Activated naive CD8-positive, alpha-beta T cell treated with anti-CD3 and anti-CD28 coated beads, Interleukin-2, amount 50 U/mL, for 24 hours (primary cell): Measurements from ENCODE around the gene DDX27.
"Not testable (repeated sequence)": the region's sequence is repeated elsewhere in the genome, so short reads cannot be mapped to it uniquely, and the experiment has no call there.

Source experiments
- ATAC-seq: fragments of 150-1000 bp; cut with Tn5 transposase; one replicate; pipeline ENCODE4 v1.10.0; 2021
- DNase-seq: peaks from one replicate; pipeline ENCODE4 v3.0.0; 2021
- H3K27ac Mint-ChIP-seq: one replicate; pipeline ENCODE4 v1.8.0; 2021; ENCODE audit warnings: mild to moderate bottlenecking, mixed read lengths
- H3K27me3 Mint-ChIP-seq: one replicate; pipeline ENCODE4 v1.8.0; 2021; ENCODE audit warnings: mixed read lengths
- H3K36me3 Mint-ChIP-seq: one replicate; pipeline ENCODE4 v1.8.0; 2021; ENCODE audit warnings: low read depth, mixed read lengths
- H3K4me1 Mint-ChIP-seq: one replicate; pipeline ENCODE4 v1.8.0; 2021; ENCODE audit warnings: mixed read lengths
- H3K4me3 Mint-ChIP-seq: one replicate; pipeline ENCODE4 v1.8.0; 2021; ENCODE audit warnings: mild to moderate bottlenecking, moderate library complexity, mixed read lengths
- H3K9me3 Mint-ChIP-seq: one replicate; pipeline ENCODE4 v1.8.0; 2021; ENCODE audit warnings: mixed read lengths

DDX27 gene, protein sequence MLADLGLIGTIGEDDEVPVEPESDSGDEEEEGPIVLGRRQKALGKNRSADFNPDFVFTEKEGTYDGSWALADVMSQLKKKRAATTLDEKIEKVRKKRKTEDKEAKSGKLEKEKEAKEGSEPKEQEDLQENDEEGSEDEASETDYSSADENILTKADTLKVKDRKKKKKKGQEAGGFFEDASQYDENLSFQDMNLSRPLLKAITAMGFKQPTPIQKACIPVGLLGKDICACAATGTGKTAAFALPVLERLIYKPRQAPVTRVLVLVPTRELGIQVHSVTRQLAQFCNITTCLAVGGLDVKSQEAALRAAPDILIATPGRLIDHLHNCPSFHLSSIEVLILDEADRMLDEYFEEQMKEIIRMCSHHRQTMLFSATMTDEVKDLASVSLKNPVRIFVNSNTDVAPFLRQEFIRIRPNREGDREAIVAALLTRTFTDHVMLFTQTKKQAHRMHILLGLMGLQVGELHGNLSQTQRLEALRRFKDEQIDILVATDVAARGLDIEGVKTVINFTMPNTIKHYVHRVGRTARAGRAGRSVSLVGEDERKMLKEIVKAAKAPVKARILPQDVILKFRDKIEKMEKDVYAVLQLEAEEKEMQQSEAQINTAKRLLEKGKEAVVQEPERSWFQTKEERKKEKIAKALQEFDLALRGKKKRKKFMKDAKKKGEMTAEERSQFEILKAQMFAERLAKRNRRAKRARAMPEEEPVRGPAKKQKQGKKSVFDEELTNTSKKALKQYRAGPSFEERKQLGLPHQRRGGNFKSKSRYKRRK

DNA sequence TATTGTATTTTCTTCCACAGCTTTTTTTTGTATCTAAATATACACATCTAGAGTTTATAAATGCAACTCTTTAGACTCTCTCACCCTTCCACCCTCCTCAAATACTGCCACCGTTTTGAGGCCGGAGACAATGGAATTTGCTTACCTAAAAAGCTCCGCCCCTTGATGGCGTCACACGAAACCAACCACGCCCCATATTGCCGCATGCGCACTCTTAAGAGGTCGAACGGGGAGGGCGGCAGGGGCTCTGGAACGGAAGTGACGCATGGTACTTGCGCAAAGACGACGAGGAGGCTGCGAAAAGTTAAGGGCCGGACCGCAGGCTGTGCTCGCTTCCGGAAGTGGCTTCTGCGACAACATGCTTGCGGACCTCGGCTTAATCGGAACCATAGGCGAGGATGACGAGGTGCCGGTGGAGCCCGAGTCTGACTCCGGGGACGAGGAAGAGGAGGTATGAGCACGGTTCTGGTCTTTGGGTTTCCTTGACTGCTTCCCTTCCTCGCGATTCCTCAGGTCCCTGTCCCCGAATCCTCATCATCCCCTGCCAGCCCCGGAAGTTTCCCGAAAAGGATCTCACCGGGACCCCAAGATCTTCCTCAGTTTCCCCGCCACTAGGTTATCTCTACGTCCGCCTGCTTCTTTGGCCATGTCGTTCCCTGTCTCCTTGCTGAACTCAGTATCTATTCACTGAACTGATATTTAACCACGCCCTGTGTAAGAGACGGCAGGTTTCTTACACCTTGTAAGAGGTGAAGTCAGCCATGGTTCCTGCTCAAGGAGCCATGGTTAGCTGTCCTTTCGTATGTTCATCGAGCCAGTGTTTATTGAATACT, at the start of gene DDX27:
Gene DDX27, plus strand, starts transcription at position 326 of the 833 bp plus-strand sequence. Its CDS starts 33 bp downstream, at position 359.
- no peaks in the 10 kb centered on the region for H3K9me3 Mint-ChIP-seq
- peaks cover 35% of the 10 kb centered on the region for H3K4me1 Mint-ChIP-seq
- H3K27ac Mint-ChIP-seq: peak within 1 kb of the TSS; percentile 96
- peaks cover 3% of the 10 kb centered on the region for H3K27me3 Mint-ChIP-seq
- peak; percentile 87 for ATAC-seq
- peak; percentile 96 for DNase-seq
- peak within 1 kb of the TSS; percentile 100 for H3K4me3 Mint-ChIP-seq
- H3K36me3 Mint-ChIP-seq: peaks cover 30% of the 10 kb centered on the region

DNA sequence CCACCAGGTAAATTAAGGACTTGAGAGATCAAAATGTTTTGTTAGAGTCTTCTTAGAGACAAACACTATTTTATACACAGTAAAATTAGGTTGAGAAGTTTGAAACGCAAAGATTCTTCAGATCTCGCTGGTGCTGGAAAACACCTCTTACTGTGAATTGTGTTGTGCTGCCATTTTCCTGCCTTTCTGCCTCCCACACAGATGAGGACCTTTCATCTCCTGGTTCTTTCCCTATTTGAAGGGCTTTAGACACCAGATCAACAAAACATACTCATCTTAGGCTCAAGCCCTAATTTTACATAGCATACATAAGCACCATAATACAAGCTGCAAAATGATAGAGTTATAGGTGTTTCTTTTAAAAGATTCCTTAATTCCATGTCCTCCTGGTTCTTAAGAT, 49.7 kb upstream of the DDX27 start:
- no peaks in the 10 kb centered on the region for H3K9me3 Mint-ChIP-seq
- peaks cover 63% of the 10 kb centered on the region for H3K4me1 Mint-ChIP-seq
- H3K27ac Mint-ChIP-seq: no peak overlapping the region
- DNase-seq: no peak
- H3K4me3 Mint-ChIP-seq: no peak overlapping the region
- no peak for ATAC-seq
- peaks cover 35% of the 10 kb centered on the region for H3K36me3 Mint-ChIP-seq
- H3K27me3 Mint-ChIP-seq: no peaks in the 10 kb centered on the region

DNA sequence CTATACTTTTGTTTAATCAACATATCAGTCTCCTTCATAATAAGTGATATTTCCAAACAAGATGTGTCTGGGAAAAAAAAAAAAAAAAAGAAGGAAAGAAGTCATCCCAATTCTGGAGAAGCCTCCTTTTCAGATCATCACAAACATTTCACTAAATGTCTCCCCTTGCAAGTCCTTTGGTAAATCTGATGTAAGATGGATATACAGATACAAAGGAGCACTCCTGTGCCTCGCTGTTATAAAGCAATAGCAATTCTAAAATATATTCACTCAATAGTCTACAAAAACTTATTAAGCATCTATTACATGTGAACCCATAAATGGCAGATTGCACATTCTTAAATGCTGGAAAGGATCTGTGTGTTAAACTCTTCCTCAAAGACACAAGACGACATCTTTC, 48.5 kb upstream of the DDX27 start:
- H3K4me1 Mint-ChIP-seq: peaks cover 57% of the 10 kb centered on the region
- ATAC-seq: no peak

DNA sequence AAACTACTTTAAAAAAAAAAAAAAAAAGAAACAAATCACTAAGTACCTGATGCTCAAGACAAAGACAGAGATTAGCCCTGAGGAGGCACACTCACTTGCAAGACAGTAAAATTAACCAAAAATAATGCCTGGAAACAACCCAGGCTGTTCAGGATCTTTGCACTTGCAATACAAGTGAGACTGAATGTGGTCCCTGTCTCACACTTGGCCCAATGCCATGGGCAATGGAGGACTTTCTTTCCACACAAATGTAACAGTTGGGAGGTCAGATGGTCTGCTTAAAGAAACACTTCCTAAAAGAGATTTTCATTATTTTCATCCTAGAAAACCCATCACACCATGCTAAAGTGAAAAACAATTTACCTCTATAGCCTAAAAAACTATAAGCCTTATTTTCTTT, 47.3 kb upstream of the DDX27 start:
- ATAC-seq: no peak
- DNase-seq: no peak

More for the DNA sequence above, 48.5 kb upstream of the DDX27 start:
- no peak for DNase-seq
- Mint-ChIP-seq H3K9me3 (no peaks in the 10 kb centered on the region), H3K36me3 (peaks cover 32% of the 10 kb centered on the region), H3K4me3 (no peak overlapping the region), H3K27me3 (no peaks in the 10 kb centered on the region), H3K27ac (no peak overlapping the region)

DNA sequence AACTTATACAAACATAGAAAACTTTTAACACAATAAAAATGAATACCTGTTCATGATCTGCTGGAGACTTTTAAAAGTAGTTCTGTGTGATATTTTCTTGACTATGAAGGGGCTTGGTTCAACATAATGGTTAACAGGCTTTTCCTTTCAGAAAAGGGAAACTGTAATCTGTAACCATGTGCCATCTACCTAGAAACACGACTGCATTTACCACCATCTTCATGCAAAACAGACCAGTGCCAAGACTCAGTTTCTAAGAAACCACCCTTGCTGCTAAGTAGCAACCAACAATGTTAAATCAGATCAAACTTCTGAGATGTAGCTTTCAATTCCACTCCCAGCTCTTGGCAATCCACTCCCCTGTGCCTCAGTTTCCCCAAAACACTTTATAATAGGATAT, 46.8 kb upstream of the DDX27 start:
- no peak overlapping the region for H3K27ac Mint-ChIP-seq

More for the DNA sequence above, 47.3 kb upstream of the DDX27 start:
- peaks cover 47% of the 10 kb centered on the region for H3K4me1 Mint-ChIP-seq
- H3K27ac Mint-ChIP-seq: no peak overlapping the region
- H3K36me3 Mint-ChIP-seq: peaks cover 28% of the 10 kb centered on the region
- H3K4me3 Mint-ChIP-seq: no peak overlapping the region
- H3K9me3 Mint-ChIP-seq: no peaks in the 10 kb centered on the region
- no peaks in the 10 kb centered on the region for H3K27me3 Mint-ChIP-seq

DNA sequence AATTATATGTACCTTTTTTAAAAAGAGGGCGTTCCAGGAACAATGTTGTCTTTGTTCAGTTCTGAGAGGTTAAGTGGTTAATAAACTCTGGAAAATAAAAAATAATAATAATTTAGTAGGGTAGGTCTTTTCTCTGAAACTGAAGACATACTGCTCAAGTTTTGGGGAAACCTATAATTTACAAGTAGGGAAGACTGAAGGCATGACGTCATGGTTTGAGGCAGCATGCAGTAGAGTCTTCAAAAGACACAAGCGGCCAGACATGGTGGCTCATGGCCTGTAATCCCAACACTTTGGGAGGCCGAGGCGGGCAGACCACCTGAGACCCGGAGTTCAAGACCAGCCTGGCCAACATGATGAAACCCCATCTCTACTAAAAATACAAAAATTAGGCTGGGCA, 45.0 kb upstream of the DDX27 start:
- no peaks in the 10 kb centered on the region for H3K27me3 Mint-ChIP-seq
- H3K27ac Mint-ChIP-seq: no peak overlapping the region
- peaks cover 36% of the 10 kb centered on the region for H3K36me3 Mint-ChIP-seq
- no peak overlapping the region for H3K4me3 Mint-ChIP-seq
- DNase-seq (no peak), ATAC-seq (no peak)
- no peaks in the 10 kb centered on the region for H3K9me3 Mint-ChIP-seq
- peaks cover 30% of the 10 kb centered on the region for H3K4me1 Mint-ChIP-seq

More for the DNA sequence above, 46.8 kb upstream of the DDX27 start:
- Mint-ChIP-seq H3K9me3 (no peaks in the 10 kb centered on the region), H3K4me3 (no peak overlapping the region), H3K36me3 (peaks cover 28% of the 10 kb centered on the region), H3K27me3 (no peaks in the 10 kb centered on the region), H3K4me1 (peaks cover 42% of the 10 kb centered on the region)
- DNase-seq: no peak
- no peak for ATAC-seq

DNA sequence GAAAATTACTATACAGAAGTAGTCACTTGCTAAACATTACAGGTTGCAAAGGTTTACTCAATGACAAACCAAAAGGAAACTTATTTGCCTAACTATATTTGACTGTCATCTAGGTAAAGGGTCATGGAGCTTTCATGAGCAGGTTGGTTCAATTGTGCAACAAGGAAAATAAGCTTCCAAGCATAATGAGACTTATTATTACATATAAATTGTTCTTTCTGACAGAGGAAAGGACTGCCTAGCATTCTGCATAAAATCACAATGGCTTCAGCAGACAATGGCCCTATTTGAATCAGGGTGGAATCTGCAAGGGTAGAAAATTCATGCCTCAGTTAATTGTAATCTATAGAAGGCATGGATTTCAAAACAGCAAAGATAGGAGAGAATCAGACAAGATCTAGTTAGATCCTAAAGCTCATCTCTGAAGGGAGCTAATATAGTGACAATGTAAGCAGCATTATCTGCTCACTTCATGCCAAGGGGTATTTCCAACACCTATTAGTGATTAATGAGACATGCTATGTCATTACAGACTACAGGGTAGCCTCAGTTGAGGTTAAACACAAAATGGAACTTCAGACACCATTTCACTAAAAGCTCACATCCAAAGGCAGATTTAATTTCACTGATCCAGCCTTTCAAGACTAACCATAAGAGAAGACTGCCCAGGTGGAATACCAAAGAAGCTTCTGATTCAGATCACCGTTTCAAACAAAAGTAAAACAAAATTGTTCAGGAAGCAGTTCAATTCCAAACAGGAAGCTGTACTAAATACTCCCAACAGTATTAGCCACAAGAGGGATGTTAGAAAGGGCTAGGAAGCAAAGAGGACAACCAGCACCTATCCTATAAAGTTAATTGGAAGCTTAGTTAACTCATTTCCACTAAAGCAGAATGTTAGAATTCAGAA, 39.6 kb upstream of the DDX27 start:
- H3K4me3 Mint-ChIP-seq: no peak overlapping the region

DNA sequence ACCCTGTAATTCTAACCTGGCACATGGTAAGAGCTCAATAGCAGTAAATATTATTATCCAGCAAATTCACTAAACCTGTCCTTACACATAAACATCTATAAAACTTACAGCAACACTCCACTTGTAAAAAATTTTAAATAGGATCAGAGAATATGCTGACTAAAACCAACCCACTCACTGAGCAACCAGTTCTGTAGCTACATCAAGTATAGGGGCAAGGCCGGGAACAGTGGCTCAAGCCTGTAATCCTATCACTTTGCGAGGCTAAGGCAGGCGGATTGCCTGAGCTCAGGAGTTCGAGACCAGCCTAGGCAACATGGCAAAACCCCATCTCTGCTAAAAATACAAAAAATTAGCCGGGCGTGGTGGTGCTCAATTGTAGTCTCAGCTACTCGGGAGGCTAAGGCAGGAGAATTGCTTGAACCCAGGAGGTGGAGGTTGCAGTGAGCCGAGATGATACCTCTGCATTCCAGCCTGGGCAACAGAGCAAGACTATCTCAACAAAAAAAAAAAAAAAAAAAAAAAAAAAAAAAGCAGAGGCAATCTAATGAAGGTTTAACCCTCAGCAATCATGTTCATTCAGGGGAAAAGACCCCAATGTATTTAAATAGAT, 37.8 kb upstream of the DDX27 start:
- peaks cover 76% of the 10 kb centered on the region for H3K4me1 Mint-ChIP-seq
- H3K36me3 Mint-ChIP-seq: peaks cover 22% of the 10 kb centered on the region
- DNase-seq (no peak), ATAC-seq (no peak)
- no peaks in the 10 kb centered on the region for H3K9me3 Mint-ChIP-seq
- no peaks in the 10 kb centered on the region for H3K27me3 Mint-ChIP-seq
- H3K27ac Mint-ChIP-seq: no peak overlapping the region
- H3K4me3 Mint-ChIP-seq: no peak overlapping the region

More for the DNA sequence above, 39.6 kb upstream of the DDX27 start:
- peaks cover 14% of the 10 kb centered on the region for H3K36me3 Mint-ChIP-seq
- peak overlapping the region; percentile 7 for H3K27ac Mint-ChIP-seq
- DNase-seq: no peak
- ATAC-seq: no peak
- no peaks in the 10 kb centered on the region for H3K9me3 Mint-ChIP-seq
- H3K4me1 Mint-ChIP-seq: peaks cover 61% of the 10 kb centered on the region
- no peaks in the 10 kb centered on the region for H3K27me3 Mint-ChIP-seq

DNA sequence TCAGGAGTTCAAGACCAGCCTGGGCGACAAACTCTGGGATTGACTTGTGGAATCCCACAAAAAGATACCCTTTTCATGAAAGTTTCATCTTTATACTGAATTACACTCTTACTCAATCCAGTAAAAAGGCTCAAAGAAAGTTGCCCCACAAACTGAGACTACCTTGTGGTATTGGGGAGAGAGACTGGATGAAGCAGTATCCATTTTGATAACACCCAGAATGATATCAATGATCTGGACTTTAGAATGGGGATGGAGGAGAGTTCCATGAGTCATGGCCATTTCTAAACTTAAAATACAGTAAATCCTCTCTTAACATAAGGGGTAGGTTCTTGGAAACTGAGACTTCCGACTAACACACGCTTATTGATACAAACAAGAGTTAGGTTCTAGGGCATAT, 35.8 kb upstream of the DDX27 start:
- peak overlapping the region; percentile 15 for H3K27ac Mint-ChIP-seq
- peak overlapping the region; percentile 15 for H3K4me3 Mint-ChIP-seq
- peaks cover 77% of the 10 kb centered on the region for H3K4me1 Mint-ChIP-seq

DNA sequence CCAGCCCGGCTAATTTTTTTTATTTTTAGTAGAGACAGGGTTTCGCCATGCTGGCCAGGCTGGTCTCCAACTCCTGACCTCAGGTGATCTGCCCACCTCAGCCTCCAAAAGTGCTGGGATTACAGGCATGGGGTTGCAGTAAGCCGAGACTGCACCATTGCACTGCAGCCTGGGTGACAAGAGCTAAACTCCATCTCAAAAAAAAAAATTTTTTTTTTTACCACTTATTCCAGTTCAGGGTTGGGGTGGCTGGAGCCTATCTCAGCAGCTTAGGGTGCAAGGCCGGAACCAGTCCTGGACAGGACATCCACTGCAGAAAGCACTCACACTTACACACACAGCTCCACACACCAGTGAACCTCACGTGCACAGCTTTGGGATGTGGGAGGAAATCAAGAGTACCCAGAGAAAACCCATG, 35.1 kb upstream of the DDX27 start:
- H3K36me3 Mint-ChIP-seq: peaks cover 20% of the 10 kb centered on the region
- not testable (repeated sequence) for DNase-seq, ATAC-seq, H3K9me3 Mint-ChIP-seq, H3K4me3 Mint-ChIP-seq, H3K27ac Mint-ChIP-seq, H3K27me3 Mint-ChIP-seq
- H3K4me1 Mint-ChIP-seq: peaks cover 79% of the 10 kb centered on the region

More for the DNA sequence above, 35.8 kb upstream of the DDX27 start:
- no peak for DNase-seq
- peaks cover 20% of the 10 kb centered on the region for H3K36me3 Mint-ChIP-seq
- H3K9me3 Mint-ChIP-seq: no peaks in the 10 kb centered on the region
- no peak for ATAC-seq
- H3K27me3 Mint-ChIP-seq: no peaks in the 10 kb centered on the region

DNA sequence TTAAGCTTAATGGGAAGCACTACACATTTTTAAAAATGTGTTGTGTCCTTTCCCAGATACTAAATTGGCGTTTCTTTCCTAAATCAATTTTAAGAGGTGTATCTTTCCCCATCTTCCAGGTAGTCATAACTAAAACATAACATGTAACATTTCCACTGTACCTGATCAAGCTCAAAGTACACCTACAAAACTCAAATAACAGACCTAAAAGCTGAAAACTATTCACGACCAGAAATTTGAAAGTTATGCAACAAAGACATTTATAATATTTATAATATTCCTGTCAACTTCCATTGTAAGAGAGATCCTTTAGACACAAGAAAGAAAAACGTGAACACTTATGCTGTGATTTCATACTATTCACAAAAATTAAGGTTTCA, 34.5 kb upstream of the DDX27 start:
- Mint-ChIP-seq H3K36me3 (peaks cover 20% of the 10 kb centered on the region), H3K4me3 (peak overlapping the region; percentile 90), H3K4me1 (peaks cover 75% of the 10 kb centered on the region), H3K27me3 (no peaks in the 10 kb centered on the region), H3K27ac (no peak overlapping the region), H3K9me3 (no peaks in the 10 kb centered on the region)
- ATAC-seq: no peak
- DNase-seq: no peak

DNA sequence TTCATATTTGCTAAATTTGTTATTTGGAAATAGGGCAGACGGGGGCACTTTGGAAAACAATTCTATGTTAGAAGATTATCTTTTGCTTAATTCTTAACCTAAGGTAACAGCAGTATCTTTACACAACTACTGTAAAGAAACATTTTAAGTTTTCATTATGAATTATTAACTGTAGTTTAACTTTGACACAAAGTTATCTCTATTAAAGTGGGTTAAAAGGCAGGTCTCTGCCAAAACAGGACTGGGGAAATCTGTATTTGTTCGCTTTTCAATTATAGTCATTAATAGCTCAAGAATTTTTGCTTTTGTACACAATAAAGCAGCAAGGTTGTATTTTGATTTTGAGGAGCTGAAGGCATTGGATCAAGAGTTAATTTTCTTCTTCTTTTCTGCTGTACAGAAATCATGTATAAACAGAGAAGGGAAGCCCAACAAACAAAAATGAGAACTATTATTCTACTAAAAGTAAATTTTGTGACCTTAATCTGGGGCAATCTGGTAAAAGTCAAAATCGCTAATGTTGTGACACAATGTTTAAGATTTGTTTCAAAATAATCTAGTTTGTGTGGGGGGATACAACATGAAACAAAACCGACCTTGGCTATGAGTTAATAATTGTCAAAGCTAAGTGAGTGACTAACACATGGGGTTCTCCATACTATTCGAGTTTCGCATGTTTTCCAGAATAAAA, 34.0 kb upstream of the DDX27 start:
- Mint-ChIP-seq H3K27ac (no peak overlapping the region), H3K36me3 (peaks cover 20% of the 10 kb centered on the region), H3K4me3 (peak overlapping the region; percentile 90), H3K4me1 (peaks cover 70% of the 10 kb centered on the region), H3K9me3 (no peaks in the 10 kb centered on the region), H3K27me3 (no peaks in the 10 kb centered on the region)
- ATAC-seq: no peak
- no peak for DNase-seq
